HepG2 (cell line): Measurements from ENCODE around the gene TMEM223. TPM values are rescaled to one million over a fixed set of nuclear protein-coding genes. Genes with fewer than 3 reads are reported as not detected.

Experiments used
- E2F5 ChIP-seq: sonication (generic); formaldehyde crosslinking; conservative IDR thresholded peaks from 2 replicates; pipeline ENCODE4 v1.4.0; 2020; ENCODE audit warnings: missing genetic modification reagents
- HMGXB4 ChIP-seq, 2 experiments: sonication (generic) in 1 of 2; formaldehyde crosslinking in 1 of 2; IDR thresholded peaks; 2 replicates each; pipeline versions ENCODE4 v1.4.0 to v1.6.1; 2018 to 2020; ENCODE audit warnings: missing genetic modification reagents in 2 of 2, borderline replicate concordance in 1 of 2, low read depth in 1 of 2, mild to moderate bottlenecking in 1 of 2, missing biosample characterization in 1 of 2
- KLF15 ChIP-seq: sonication (generic); formaldehyde crosslinking; IDR thresholded peaks from 2 replicates; pipeline ENCODE4 v1.8.1; 2023; ENCODE audit warnings: borderline replicate concordance, mild to moderate bottlenecking, inconsistent platforms, missing genetic modification reagents, mixed read lengths
- NONO ChIP-seq, 2 experiments: fragments of 450-650 bp in 1 of 2; sonication (generic) in 1 of 2; formaldehyde crosslinking in 1 of 2; IDR thresholded peaks in 1 of 2; conservative IDR thresholded peaks in 1 of 2; 2 replicates each; pipeline versions ENCODE4 v1.6.1 to v1.8.0; 2017 to 2022; ENCODE audit warnings: mild to moderate bottlenecking in 1 of 2, missing genetic modification reagents in 1 of 2, moderate library complexity in 1 of 2
- PBX3 ChIP-seq: sonication (generic); formaldehyde crosslinking; IDR thresholded peaks from 2 replicates; pipeline ENCODE4 v1.8.1; 2023; ENCODE audit warnings: missing genetic modification reagents, inconsistent platforms, borderline replicate concordance
- SP2 ChIP-seq: sonication (generic); formaldehyde crosslinking; IDR thresholded peaks from 2 replicates; pipeline ENCODE4 v1.5.1; 2020; ENCODE audit warnings: mild to moderate bottlenecking, missing genetic modification reagents
- SP5 ChIP-seq: IDR thresholded peaks from 2 replicates; pipeline ENCODE4 v1.6.1; 2016; ENCODE audit warnings: low read depth, borderline replicate concordance
- TRAFD1 ChIP-seq: sonication (generic); formaldehyde crosslinking; IDR thresholded peaks from 2 replicates; pipeline ENCODE4 v1.5.1; 2020; ENCODE audit warnings: missing genetic modification reagents, mild to moderate bottlenecking, borderline replicate concordance
- YEATS4 ChIP-seq: sonication (generic); formaldehyde crosslinking; IDR thresholded peaks from 2 replicates; pipeline ENCODE4 v1.4.0; 2020; ENCODE audit warnings: missing genetic modification reagents, borderline replicate concordance
- ZBED4 ChIP-seq: sonication (generic); formaldehyde crosslinking; IDR thresholded peaks from 2 replicates; pipeline ENCODE4 v1.4.0; 2020; ENCODE audit warnings: missing genetic modification reagents, borderline replicate concordance
- ZC3H13 ChIP-seq: sonication (generic); formaldehyde crosslinking; IDR thresholded peaks from 2 replicates; pipeline ENCODE4 v1.8.1; 2023; ENCODE audit warnings: mild to moderate bottlenecking, missing genetic modification reagents, moderate library complexity
- ZNF296 ChIP-seq: sonication (generic); formaldehyde crosslinking; conservative IDR thresholded peaks from 2 replicates; pipeline ENCODE4 v1.5.0; 2020; ENCODE audit warnings: mild to moderate bottlenecking, missing genetic modification reagents
- ZNF441 ChIP-seq: sonication (generic); formaldehyde crosslinking; IDR thresholded peaks from 2 replicates; pipeline ENCODE4 v1.7.0; 2021; ENCODE audit warnings: missing genetic modification reagents, borderline replicate concordance
- ZNF496 ChIP-seq: sonication (generic); formaldehyde crosslinking; IDR thresholded peaks from 2 replicates; pipeline ENCODE4 v1.8.1; 2023; ENCODE audit warnings: mild to moderate bottlenecking, moderate library complexity, missing genetic modification reagents; ENCODE audit not compliant: insufficient replicate concordance
- ZNF850 ChIP-seq: sonication (generic); formaldehyde crosslinking; conservative IDR thresholded peaks from 2 replicates; pipeline ENCODE4 v1.9.0; 2021; ENCODE audit warnings: mild to moderate bottlenecking, missing genetic modification reagents
- ZSCAN21 ChIP-seq: sonication (generic); formaldehyde crosslinking; IDR thresholded peaks from 2 replicates; pipeline ENCODE4 v1.8.0; 2022; ENCODE audit warnings: mild to moderate bottlenecking, missing genetic modification reagents, moderate library complexity, borderline replicate concordance
- polyA plus RNA-seq, 8 experiments: library from polyadenylated mRNA; depleted of rRNA in 3 of 8; stranded (reverse) in 7 of 8; unstranded in 1 of 8; fragments of >200 nt; fragmentation: Illumina TruSeq in 4 of 8; extraction: Trizol in 4 of 8; gene quantifications; 2 replicates each; pipeline versions ENCODE4 v1.2.1 to v1.2.3, GENCODE V29; 2011 to 2016; ENCODE audit warnings: low read depth in 4 of 8, missing spikeins in 1 of 8, mixed read lengths in 1 of 8; ENCODE audit not compliant: insufficient read depth in 1 of 8
- total RNA-seq, 5 experiments: library from RNA; depleted of rRNA; stranded (reverse); fragments of >200 nt; fragmentation: Illumina TruSeq; extraction: Trizol; gene quantifications; 2 replicates each; pipeline ENCODE4 v1.2.3, GENCODE V29; 2016; ENCODE audit warnings: low read depth in 1 of 5

Gene TMEM223
- total and polyA plus RNA-seq, 2 of the 13 experiments (the other 11 are each of a cell fraction or from before 2014, with no cell fraction given), result 19.5 to 24.9 TPM

- TF ChIP-seq TRAFD1 (CRISPR knock-in tag) (no peak), SP5 (peak; percentile 12; the same call in 1 of the 2 replicates), ZSCAN21 (0 out of 2 replicates have a peak, but pooled peaks have one; percentile 47), HMGXB4 (CRISPR knock-in tag; IDR thresholded peaks at IDR 0.05; ENCODE audit: borderline replicate concordance in 1 of 2, low read depth in 1 of 2) (peak; percentile 46 to 63; a peak in 3 of 4 replicates), PBX3 (CRISPR knock-in tag) (peak; percentile 33; the same call in 1 of the 2 replicates), KLF15 (0 out of 2 replicates have a peak, but pooled peaks have one; percentile 43), E2F5 (CRISPR knock-in tag) (no peak), NONO (IDR thresholded peaks at IDR 0.05) (no peak), NONO (CRISPR knock-in tag; conservative IDR thresholded peaks at IDR 0.05) (peak; percentile 57), ZNF441 (CRISPR knock-in tag) (peak; percentile 13; the same call in 1 of the 2 replicates), ZBED4 (CRISPR knock-in tag) (peak; percentile 60; the same call in 1 of the 2 replicates), ZNF496 (CRISPR knock-in tag) (no peak), ZNF296 (CRISPR knock-in tag) (no peak), YEATS4 (CRISPR knock-in tag) (peak; percentile 68), ZNF850 (CRISPR knock-in tag) (0 out of 2 replicates have a peak, but pooled peaks have one; percentile 17), ZC3H13 (CRISPR knock-in tag) (0 out of 2 replicates have a peak, but pooled peaks have one; percentile 21), SP2 (CRISPR knock-in tag) (peak; percentile 91)
Observed at GRCh38 chr11:62831520-62832335, 39.9 kb upstream of the TMEM223 start, which contains the start of gene STX5 (continued).
